Endothelial cell of umbilical vein (primary cell): Measurements from ENCODE around the gene MTG2. TPM values are rescaled to one million over a fixed set of nuclear protein-coding genes. Genes with fewer than 3 reads are reported as not detected.

Experiments used
- BruUV-seq: library from RNA; stranded (reverse); fragments of 400-500 nt; replicated peaks from 2 replicates; lab custom pipeline; 2021; lab: Mats Ljungman, UMichigan
- CTCF ChIA-PET: fragments of 300-600, 350-600 bp; sonication (Branson Sonifier 250); formaldehyde crosslinking; loops from one replicate; lab custom pipeline; 2021; ENCODE audit warnings: antibody characterized with exemption, inconsistent platforms; lab: Charles Lee
- POLR2A ChIA-PET: fragments of 300-600, 350-600 bp; sonication (Branson Sonifier 250); formaldehyde crosslinking; loops from one replicate; lab custom pipeline; 2021; ENCODE audit warnings: antibody characterized with exemption, inconsistent platforms; lab: Charles Lee
- DNase-seq: peaks from one replicate; pipeline ENCODE4 v3.0.0-alpha.2; 2011; ENCODE audit warnings: low read depth, low spot score
- FAIRE-seq: peaks from 2 replicates; lab custom pipeline; 2011; peaks lifted over from hg19 to GRCh38; lab: Jason Lieb, UNC
- H2AFZ ChIP-seq: 2 replicates; pipeline ENCODE4 v1.6.0; 2012; ENCODE audit warnings: low read depth, low read length, control low read depth, inconsistent platforms
- H3K27ac ChIP-seq: 2 replicates; pipeline ENCODE4 v1.5.1; 2011; ENCODE audit warnings: low read depth, mild to moderate bottlenecking, control low read depth, low read length, moderate library complexity; ENCODE audit not compliant: insufficient read depth
- H3K27me3 ChIP-seq, 2 experiments: 2 replicates each; pipeline versions ENCODE4 v1.6.0 to v1.6.1; 2011; ENCODE audit warnings: low read length in 2 of 2, mixed read lengths in 1 of 2; ENCODE audit not compliant: control insufficient read depth in 2 of 2, insufficient read depth in 2 of 2
- H3K36me3 ChIP-seq, 2 experiments: 2 replicates in 1 of 2; 3 replicates in 1 of 2; pipeline ENCODE4 v1.5.1; 2011; ENCODE audit warnings: low read length in 2 of 2, mild to moderate bottlenecking in 1 of 2, moderate library complexity in 1 of 2; ENCODE audit not compliant: control insufficient read depth in 2 of 2, insufficient read depth in 2 of 2; ENCODE audit errors: extremely low read depth in 1 of 2
- H3K4me1 ChIP-seq: 3 replicates; pipeline ENCODE4 v1.5.1; 2011; ENCODE audit warnings: mild to moderate bottlenecking, low read length; ENCODE audit not compliant: control insufficient read depth, insufficient read depth; ENCODE audit errors: extremely low read depth
- H3K4me2 ChIP-seq: 2 replicates; pipeline ENCODE4 v1.6.1; 2011; ENCODE audit warnings: low read length, control low read depth, mixed read lengths; ENCODE audit not compliant: insufficient read depth
- H3K4me3 ChIP-seq, 3 experiments: fragments of 200-600 bp in 1 of 3; sonication (generic), shearing (Covaris generic) in 1 of 3; replicated peaks in 1 of 3; 2 replicates each; pipeline ENCODE4 v1.5.1; 2011 to 2016; ENCODE audit warnings: control low read depth in 3 of 3, low read length in 3 of 3, mild to moderate bottlenecking in 2 of 3, inconsistent platforms in 1 of 3, low read depth in 1 of 3, moderate library complexity in 1 of 3; ENCODE audit not compliant: insufficient read depth in 1 of 3
- H3K79me2 ChIP-seq: 2 replicates; pipeline ENCODE4 v1.6.0; 2012; ENCODE audit warnings: low read length, inconsistent platforms; ENCODE audit not compliant: control insufficient read depth, insufficient read depth
- H3K9ac ChIP-seq: replicated peaks from 2 replicates; pipeline ENCODE3; 2011; ENCODE audit warnings: low read length, control low read depth; ENCODE audit not compliant: insufficient read depth; ENCODE audit errors: extremely low read depth
- H3K9me1 ChIP-seq: replicated peaks from 3 replicates; pipeline ENCODE4 v1.6.0; 2011; ENCODE audit warnings: mild to moderate bottlenecking, low read length; ENCODE audit not compliant: control insufficient read depth, insufficient read depth; ENCODE audit errors: extremely low read depth
- H3K9me3 ChIP-seq: replicated peaks from 2 replicates; pipeline ENCODE4 v1.5.1; 2012; ENCODE audit warnings: low read length, inconsistent platforms; ENCODE audit not compliant: control insufficient read depth, insufficient read depth
- H4K20me1 ChIP-seq: replicated peaks from 2 replicates; pipeline ENCODE3; 2011; ENCODE audit warnings: mild to moderate bottlenecking, low read length; ENCODE audit not compliant: control insufficient read depth, insufficient read depth; ENCODE audit errors: extremely low read depth
- EZH2 ChIP-seq: IDR thresholded peaks from 2 replicates; pipeline ENCODE4 v1.6.1; 2012; ENCODE audit warnings: borderline replicate concordance, low read depth, mild to moderate bottlenecking, moderate library complexity, low read length, inconsistent platforms; ENCODE audit not compliant: severe bottlenecking
- FOS ChIP-seq: IDR thresholded peaks from 2 replicates; pipeline ENCODE4 v1.6.1; 2011; ENCODE audit warnings: mild to moderate bottlenecking, low read length, moderate library complexity, borderline replicate concordance; ENCODE audit not compliant: insufficient read depth
- GATA2 ChIP-seq: IDR thresholded peaks from 2 replicates; pipeline ENCODE4 v1.7.0; 2011; ENCODE audit warnings: low read depth, mild to moderate bottlenecking, moderate library complexity, mixed read lengths, low read length; ENCODE audit not compliant: insufficient read length, insufficient read depth
- JUN ChIP-seq: IDR thresholded peaks from 2 replicates; pipeline ENCODE4 v1.6.1; 2011; ENCODE audit warnings: borderline replicate concordance, low read depth; ENCODE audit not compliant: insufficient read length, insufficient read depth
- MYC ChIP-seq: IDR thresholded peaks from one replicate; pipeline ENCODE4 v1.6.1; 2011; ENCODE audit warnings: mild to moderate bottlenecking, low read depth, low read length
- POLR2A ChIP-seq: IDR thresholded peaks from 2 replicates; pipeline ENCODE4 v1.6.1; 2012; ENCODE audit warnings: low read depth, mild to moderate bottlenecking, control low read depth, low read length
- POLR2AphosphoS5 ChIP-seq: IDR thresholded peaks from 2 replicates; pipeline ENCODE4 v1.6.1; 2012; ENCODE audit warnings: low read depth, mild to moderate bottlenecking, control low read depth, low read length, moderate library complexity; ENCODE audit not compliant: insufficient read depth
- dilution Hi-C: fragments of 300-500 bp; cut with MboI; formaldehyde crosslinking; loops from one replicate; pipeline ENCODE4 v1.15.0; 2019; ENCODE audit warnings: low sequenced_read_pairs; ENCODE audit not compliant: extremely low pct_ligation_motif_present
- intact Hi-C: fragments of 100-400 bp; cut with micrococcal nuclease; formaldehyde crosslinking; loops from one replicate; pipeline ENCODE4 v1.10.0; 2022
- polyA plus RNA-seq, 4 experiments: library from polyadenylated mRNA; depleted of rRNA in 3 of 4; stranded (reverse) in 3 of 4; unstranded in 1 of 4; fragments of >200 nt; gene quantifications; 2 replicates each; pipeline versions ENCODE4 v1.2.1 to v1.2.3, GENCODE V29; 2011 to 2012; ENCODE audit warnings: missing spikeins in 1 of 4
- total RNA-seq: library from RNA; stranded (reverse); gene quantifications from 2 replicates; pipeline ENCODE4 v1.2.3, GENCODE V29; 2021
- TF ChIP-seq, protein P1 (sequence below): IDR thresholded peaks from 2 replicates; pipeline ENCODE4 v1.6.1; 2011; ENCODE audit not compliant: insufficient read depth, insufficient read length
- TF ChIP-seq, protein P2 (sequence below), 2 donors: IDR thresholded peaks; 1 replicate in 1 of 2; 2 replicates in 1 of 2; pipeline ENCODE4 v1.5.1; 2011; ENCODE audit warnings: low read length in 2 of 2, mild to moderate bottlenecking in 2 of 2, moderate library complexity in 2 of 2, control low read depth in 1 of 2, inconsistent platforms in 1 of 2, low read depth in 1 of 2; ENCODE audit not compliant: insufficient read depth in 1 of 2; ENCODE audit errors: extremely low read depth in 1 of 2

Gene MTG2
- total and polyA plus RNA-seq, 2 donors (not counting 3 experiments of a cell fraction or from before 2014, with no cell fraction given) = 19.9 to 31.6 TPM

DNA sequence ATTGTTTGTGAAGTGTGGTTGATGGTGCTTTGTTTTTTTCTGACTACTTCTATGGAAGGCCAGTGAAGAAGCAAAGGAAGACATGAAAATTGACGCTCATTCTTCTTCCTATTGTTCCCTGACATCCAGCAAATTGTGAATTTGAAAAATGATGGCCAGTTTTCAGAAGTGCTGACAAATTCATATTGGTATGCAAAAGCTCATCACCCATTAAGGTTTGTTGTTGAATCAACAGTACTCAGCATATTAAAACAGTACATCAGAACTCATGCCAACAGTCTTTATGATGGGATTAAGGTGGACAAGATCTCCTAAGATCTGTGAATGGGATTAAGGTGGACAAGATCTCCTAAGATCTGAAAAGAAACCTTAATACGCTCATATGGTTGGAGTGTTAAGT is 1.0 kb upstream of the MTG2 start:
- TF ChIP-seq, protein P1, sequence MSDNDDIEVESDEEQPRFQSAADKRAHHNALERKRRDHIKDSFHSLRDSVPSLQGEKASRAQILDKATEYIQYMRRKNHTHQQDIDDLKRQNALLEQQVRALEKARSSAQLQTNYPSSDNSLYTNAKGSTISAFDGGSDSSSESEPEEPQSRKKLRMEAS = no peak

DNA sequence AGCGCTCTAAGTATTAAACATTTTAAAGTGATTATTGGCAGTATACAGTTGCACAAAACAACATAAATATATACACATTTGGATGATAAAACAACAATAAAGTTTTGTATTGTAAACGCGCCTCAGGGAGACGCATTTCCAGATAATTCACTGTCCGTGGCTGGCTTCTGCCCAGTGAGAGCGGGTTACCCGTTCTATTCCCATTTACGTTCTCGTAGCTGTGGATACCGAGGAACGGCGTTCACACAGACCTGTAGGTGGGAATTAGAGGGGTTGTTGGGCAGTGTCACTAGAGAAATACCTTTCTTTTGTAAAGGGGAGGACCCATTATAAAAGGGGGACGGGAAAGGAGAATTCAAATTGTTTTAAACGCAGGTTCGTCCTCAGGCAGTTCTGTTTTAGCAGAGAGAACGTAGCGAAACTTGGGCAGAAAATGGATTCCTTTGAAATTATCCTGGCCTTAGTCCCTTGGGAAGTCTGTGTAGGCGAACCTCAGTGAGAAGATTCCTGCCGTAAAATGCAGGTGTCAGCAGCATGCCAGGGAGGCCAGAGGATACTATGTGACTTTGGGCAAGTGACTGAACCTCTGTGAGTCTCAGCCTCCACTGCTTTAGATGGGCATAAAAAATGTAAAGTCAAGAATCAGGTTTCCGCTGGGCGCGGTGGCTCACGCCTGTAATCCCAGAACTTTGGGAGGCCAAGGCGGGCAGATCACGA is 756 bp downstream of the MTG2 start:
- ChIA-PET CTCF (no interaction called here), POLR2A (no interaction called here)
- H3K9me1 ChIP-seq = no peaks in the 10 kb centered on the region
- no TSS peak for BruUV-seq
- no peaks in the 10 kb centered on the region for H4K20me1 ChIP-seq
- FAIRE-seq = no peak
- H3K27ac ChIP-seq = peak overlapping the region; percentile 92
- no peaks in the 10 kb centered on the region for H3K27me3 ChIP-seq
- H2AFZ ChIP-seq = peak overlapping the region; percentile 47
- peaks cover 23% of the 10 kb centered on the region for H3K4me1 ChIP-seq
- TF ChIP-seq MYC (no peak), EZH2 (no peak), POLR2AphosphoS5 (no peak), JUN (no peak), POLR2A (no peak), GATA2 (no peak), FOS (no peak)
- TF ChIP-seq, protein P2, sequence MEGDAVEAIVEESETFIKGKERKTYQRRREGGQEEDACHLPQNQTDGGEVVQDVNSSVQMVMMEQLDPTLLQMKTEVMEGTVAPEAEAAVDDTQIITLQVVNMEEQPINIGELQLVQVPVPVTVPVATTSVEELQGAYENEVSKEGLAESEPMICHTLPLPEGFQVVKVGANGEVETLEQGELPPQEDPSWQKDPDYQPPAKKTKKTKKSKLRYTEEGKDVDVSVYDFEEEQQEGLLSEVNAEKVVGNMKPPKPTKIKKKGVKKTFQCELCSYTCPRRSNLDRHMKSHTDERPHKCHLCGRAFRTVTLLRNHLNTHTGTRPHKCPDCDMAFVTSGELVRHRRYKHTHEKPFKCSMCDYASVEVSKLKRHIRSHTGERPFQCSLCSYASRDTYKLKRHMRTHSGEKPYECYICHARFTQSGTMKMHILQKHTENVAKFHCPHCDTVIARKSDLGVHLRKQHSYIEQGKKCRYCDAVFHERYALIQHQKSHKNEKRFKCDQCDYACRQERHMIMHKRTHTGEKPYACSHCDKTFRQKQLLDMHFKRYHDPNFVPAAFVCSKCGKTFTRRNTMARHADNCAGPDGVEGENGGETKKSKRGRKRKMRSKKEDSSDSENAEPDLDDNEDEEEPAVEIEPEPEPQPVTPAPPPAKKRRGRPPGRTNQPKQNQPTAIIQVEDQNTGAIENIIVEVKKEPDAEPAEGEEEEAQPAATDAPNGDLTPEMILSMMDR (IDR thresholded peaks at IDR 0.05; ENCODE audit: extremely low read depth in 1 of 2, insufficient read depth in 1 of 2, low read depth in 1 of 2, low read length in 2 of 2) = no peak
- TF ChIP-seq, protein P1 = no peak
- no peaks in the 10 kb centered on the region for H3K9me3 ChIP-seq
- intact Hi-C loops (loop anchor here (1.0 to 10.0 kb wide), 3 partner anchors 40 to 201 kb away; partner anchors contain the start of genes PSMA7, RPS21, SS18L1 and TAF4), dilution Hi-C loops (no loop called here)
- H3K36me3 ChIP-seq = no peaks in the 10 kb centered on the region
- H3K79me2 ChIP-seq = peaks cover 21% of the 10 kb centered on the region
- H3K4me2 ChIP-seq = peak overlapping the region; percentile 90
- peak; percentile 31 for DNase-seq
- H3K4me3 ChIP-seq = peak overlapping the region; percentile 87 to 98 (median 93)
- peak overlapping the region; percentile 99 for H3K9ac ChIP-seq

More for the DNA sequence above, 1.0 kb upstream of the MTG2 start:
- Histone ChIP-seq H3K4me2 (peak overlapping the region; percentile 95), H3K36me3 (peaks cover 0 to 1% of the 10 kb centered on the region in 2 experiments), H3K9me3 (no peaks in the 10 kb centered on the region), H3K4me1 (peaks cover 12% of the 10 kb centered on the region), H2AFZ (no peak overlapping the region), H3K79me2 (peaks cover 14% of the 10 kb centered on the region), H3K4me3 (peak overlapping the region in 1 of 3 experiments; percentile 93), H3K27ac (peak overlapping the region; percentile 92), H3K27me3 (no peaks in the 10 kb centered on the region), H4K20me1 (no peaks in the 10 kb centered on the region), H3K9ac (no peak overlapping the region), H3K9me1 (no peaks in the 10 kb centered on the region)
- DNase-seq (no peak), FAIRE-seq (no peak)
- dilution Hi-C loops (no loop called here), intact Hi-C loops (loop anchor here (1.0 to 10.0 kb wide), 3 partner anchors 56 to 203 kb away; partner anchors contain the start of genes OSBPL2, RPS21 and TAF4)
- POLR2A ChIA-PET = no interaction called here
- CTCF ChIA-PET = no interaction called here
- no TSS peak for BruUV-seq
